K562 (cell line): ENCODE results near the gene PRSS48. TPM values are rescaled to one million over a fixed set of nuclear protein-coding genes. Genes with fewer than 3 reads are reported as not detected.

Source experiments
- ATAC-seq: fragments of 200-7000 bp; cut with Tn5 transposase; 3 replicates; pipeline ENCODE4 v1.9.1; 2020; ENCODE audit warnings: moderate library complexity
- BruUV-seq: library from RNA; stranded (reverse); fragments of 400-500 nt; replicated peaks from 2 replicates; lab custom pipeline; 2021; lab: Mats Ljungman, UMichigan
- CTCF ChIA-PET: fragments of 300-600 bp; formaldehyde crosslinking; extraction: SDS; loops from one replicate; lab custom pipeline; 2021; ENCODE audit warnings: low intra/inter-chr PET ratio; lab: Yijun Ruan, JAX
- POLR2A ChIA-PET: fragments of 300-600, 350-650 bp; sonication (Branson Sonifier 250); formaldehyde crosslinking; extraction: SDS; loops from one replicate; lab custom pipeline; 2021; ENCODE audit warnings: antibody characterized with exemption, inconsistent platforms; lab: Yijun Ruan, JAX
- DNase-seq, 4 experiments: peaks; one replicate each; pipeline versions ENCODE4 v3.0.0 to v3.0.0-alpha.2; 2011 to 2018; ENCODE audit warnings: low spot score in 3 of 4, mixed read lengths in 3 of 4; ENCODE audit errors: extremely low read depth in 1 of 4
- FAIRE-seq: peaks from 2 replicates; lab custom pipeline; 2011; peaks lifted over from hg19 to GRCh38; lab: Jason Lieb, UNC
- H2AFZ ChIP-seq: 2 replicates; pipeline ENCODE4 v1.6.0; 2011; ENCODE audit warnings: low read depth, low read length, control low read depth, inconsistent platforms
- H3K27ac ChIP-seq: fragments of 200-600 bp; 3 replicates; pipeline ENCODE4 v1.8.0; 2011; ENCODE audit warnings: low read depth, mild to moderate bottlenecking, control low read depth, inconsistent platforms, low read length, moderate library complexity, mixed read lengths; ENCODE audit errors: extremely low read depth
- H3K27me3 ChIP-seq, 2 experiments: fragments of 300-600 bp in 1 of 2; 2 replicates in 1 of 2; 3 replicates in 1 of 2; pipeline versions ENCODE4 v1.6.0 to v1.8.0; 2011; ENCODE audit warnings: inconsistent platforms in 2 of 2, low read length in 2 of 2, mild to moderate bottlenecking in 1 of 2, mixed read lengths in 1 of 2, moderate library complexity in 1 of 2; ENCODE audit not compliant: control insufficient read depth in 2 of 2, insufficient read depth in 2 of 2
- H3K36me3 ChIP-seq: fragments of 300-600 bp; 3 replicates; pipeline ENCODE4 v1.8.0; 2011; ENCODE audit warnings: mild to moderate bottlenecking, low read length, inconsistent platforms; ENCODE audit not compliant: control insufficient read depth, insufficient read depth
- H3K4me1 ChIP-seq, 2 experiments: fragments of 200-600 bp in 1 of 2; replicated peaks in 1 of 2; 2 replicates in 1 of 2; 3 replicates in 1 of 2; pipeline versions ENCODE4 v1.5.1 to v1.8.0; 2011; ENCODE audit warnings: inconsistent platforms in 2 of 2, low read length in 2 of 2, mild to moderate bottlenecking in 1 of 2, mixed read lengths in 1 of 2, moderate library complexity in 1 of 2; ENCODE audit not compliant: control insufficient read depth in 2 of 2, insufficient read depth in 2 of 2
- H3K4me2 ChIP-seq: 2 replicates; pipeline ENCODE4 v1.6.1; 2011; ENCODE audit warnings: low read length, control low read depth, inconsistent platforms, mixed read lengths; ENCODE audit not compliant: insufficient read depth
- H3K4me3 ChIP-seq: fragments of 200-600 bp; sonication (generic), shearing (Covaris generic); 2 replicates; pipeline ENCODE4 v1.5.1; 2016; ENCODE audit warnings: control low read depth, inconsistent platforms
- H3K79me2 ChIP-seq: fragments of 200-600 bp; 3 replicates; pipeline ENCODE4 v1.8.0; 2011; ENCODE audit warnings: low read length, inconsistent platforms; ENCODE audit not compliant: control insufficient read depth, insufficient read depth
- H3K9ac ChIP-seq, 2 experiments: 2 replicates each; pipeline versions ENCODE4 v1.6.0 to v1.6.1; 2011; ENCODE audit warnings: low read depth in 2 of 2, low read length in 2 of 2, control low read depth in 1 of 2, inconsistent platforms in 1 of 2, mild to moderate bottlenecking in 1 of 2, mixed read lengths in 1 of 2; ENCODE audit not compliant: insufficient read depth in 1 of 2
- H3K9me1 ChIP-seq: one replicate; pipeline ENCODE4 v1.6.0; 2011; ENCODE audit warnings: inconsistent platforms, mild to moderate bottlenecking, low read length, moderate library complexity; ENCODE audit not compliant: control insufficient read depth, insufficient read depth
- H3K9me3 ChIP-seq: replicated peaks from 2 replicates; pipeline ENCODE4 v1.5.1; 2011; ENCODE audit warnings: low read depth, low read length, inconsistent platforms; ENCODE audit not compliant: control insufficient read depth, insufficient read depth
- H4K20me1 ChIP-seq: replicated peaks from 2 replicates; pipeline ENCODE4 v1.6.1; 2011; ENCODE audit warnings: low read length, inconsistent platforms, mixed read lengths; ENCODE audit not compliant: control insufficient read depth, insufficient read depth
- CEBPG ChIP-seq, 3 experiments: fragments of 200-800 bp in 1 of 3; sonication (Bioruptor generic) in 1 of 3; sonication (generic) in 1 of 3; formaldehyde crosslinking in 1 of 3; IDR thresholded peaks in 2 of 3; conservative IDR thresholded peaks in 1 of 3; 2 replicates each; pipeline versions ENCODE4 v1.6.1 to v1.8.0; 2016 to 2022; ENCODE audit warnings: missing compliant biosample characterization in 2 of 3, missing genetic modification characterization in 2 of 3, mild to moderate bottlenecking in 1 of 3, missing genetic modification reagents in 1 of 3
- DACH1 ChIP-seq: fragments of 450-650 bp; IDR thresholded peaks from 2 replicates; pipeline ENCODE4 v1.6.1; 2018; ENCODE audit not compliant: partially characterized antibody
- U2AF1 ChIP-seq: fragments of 200-400 bp; formaldehyde crosslinking; optimal IDR thresholded peaks from 2 replicates; pipeline ENCODE3; 2017; ENCODE audit warnings: mild to moderate bottlenecking, low read depth, low read length, moderate library complexity
- WGBS: fragments of 100-300 bp; shearing (Covaris generic); methylation state at CpG from one replicate; pipeline ENCODE4 v1.1.6; 2016; ENCODE audit warnings: low coverage, mixed read lengths; ENCODE audit not compliant: insufficient coverage; ENCODE audit errors: missing lambda C conversion rate; 5-methylcytosine and 5-hydroxymethylcytosine counted together
- in situ Hi-C: fragments of 300-500 bp; cut with MboI; formaldehyde crosslinking; loops from 4 replicates; pipeline ENCODE4 v1.15.0; 2018; ENCODE audit warnings: inconsistent platforms, mixed read lengths
- intact Hi-C: fragments of 100-400 bp; cut with micrococcal nuclease; formaldehyde crosslinking; loops from 2 replicates; pipeline ENCODE4 v1.14.2; 2022
- polyA plus RNA-seq, 8 experiments: library from polyadenylated mRNA; depleted of rRNA in 4 of 8; stranded (reverse) in 5 of 8; unstranded in 3 of 8; fragments of >200 nt; fragmentation: Nextera tagmentation in 2 of 8; fragmentation: Illumina TruSeq in 1 of 8; extraction: Ambion mirVana in 2 of 8; extraction: Trizol in 1 of 8; gene quantifications; 2 replicates each; pipeline versions ENCODE4 v1.2.1 to v1.2.3, GENCODE V29; 2011 to 2014; ENCODE audit warnings: inconsistent platforms in 1 of 8, missing spikeins in 1 of 8
- total RNA-seq, 7 experiments: library from RNA; depleted of rRNA in 6 of 7; stranded (reverse); fragments of >200 nt in 6 of 7; fragmentation: Illumina TruSeq in 2 of 7; extraction: Trizol in 2 of 7; gene quantifications; 2 replicates each; pipeline versions ENCODE4 v1.2.1 to v1.2.3, GENCODE V29; 2011 to 2021; ENCODE audit warnings: low replicate concordance in 1 of 7
- TF ChIP-seq, protein P1 (sequence below): IDR thresholded peaks from 2 replicates; pipeline ENCODE4 v1.6.1; 2011; ENCODE audit not compliant: insufficient read length; ENCODE audit errors: extremely low read depth

PRSS48 gene
- total and polyA plus RNA-seq, 9 of the 15 experiments (the other 6 are each of a cell fraction or from before 2014, with no cell fraction given): not detected

DNA sequence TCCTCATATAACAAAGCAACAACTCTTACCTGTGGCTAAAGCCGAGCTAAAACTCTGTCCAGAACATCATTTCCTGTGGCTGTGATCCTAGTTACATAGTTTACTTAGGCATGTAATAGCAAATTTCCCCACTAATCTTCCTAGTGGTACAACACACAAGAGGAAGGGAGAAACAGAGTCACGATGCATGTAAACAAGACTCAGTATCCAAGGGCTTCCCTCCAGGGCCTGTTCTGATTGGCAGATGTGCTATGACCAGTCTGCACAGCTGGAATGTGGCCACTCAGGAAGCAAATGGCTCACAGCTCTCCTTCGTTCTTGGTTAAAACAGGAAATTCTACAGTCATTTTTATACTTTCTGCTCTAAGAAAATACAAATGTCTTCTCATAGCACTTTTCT lies 49.2 kb upstream of the PRSS48 start:
- no peaks in the 10 kb centered on the region for H3K36me3 ChIP-seq
- no peak overlapping the region for H3K4me3 ChIP-seq
- WGBS: 0% methylated on average over 3 of the region's 3 CpGs

DNA sequence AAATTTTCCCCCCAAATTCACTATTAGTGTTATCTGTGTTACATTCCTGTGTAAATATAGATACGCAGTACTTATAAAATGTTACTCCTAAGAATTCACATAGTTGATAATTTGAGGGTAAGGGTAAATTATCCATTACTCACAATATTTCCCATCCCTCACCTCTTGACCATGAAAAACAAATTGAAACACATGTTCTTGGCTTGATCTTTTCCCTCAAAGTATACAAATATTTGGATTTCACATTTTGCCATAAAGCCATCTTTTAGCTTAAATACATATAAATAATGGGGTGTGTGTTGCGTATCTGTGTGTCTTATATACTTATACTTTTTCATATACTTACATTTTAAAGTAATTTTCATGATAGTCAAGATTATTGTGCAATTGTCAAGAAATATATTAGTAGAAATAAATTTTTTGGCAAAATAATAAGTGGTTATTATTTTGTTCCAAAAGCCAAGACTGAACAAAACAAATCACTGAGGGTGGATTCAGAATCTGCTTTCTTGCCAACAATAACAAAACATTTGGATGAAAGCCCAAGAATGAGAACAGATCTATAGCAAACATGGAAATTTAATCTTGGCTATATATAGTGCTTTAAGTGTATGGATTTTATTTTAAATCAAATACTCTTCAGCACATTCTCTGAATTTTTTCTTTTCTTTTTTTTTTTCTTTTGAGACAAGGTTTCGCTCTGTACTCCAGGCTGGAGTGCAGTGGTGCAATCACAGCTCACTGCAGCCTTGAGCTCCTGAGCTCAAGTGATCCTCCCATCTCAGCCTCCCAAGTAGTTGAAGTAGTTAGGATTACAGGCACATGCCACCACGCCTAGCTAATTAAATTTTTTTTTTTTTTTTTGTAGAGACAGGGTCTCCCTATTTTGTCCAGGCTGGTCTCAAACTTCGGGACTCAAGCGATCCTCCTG lies 48.5 kb upstream of the PRSS48 start:
- H4K20me1 ChIP-seq: no peaks in the 10 kb centered on the region
- ChIA-PET POLR2A (no interaction called here), CTCF (no interaction called here)
- no TSS peak for BruUV-seq
- H3K9ac ChIP-seq: no peak overlapping the region
- H3K4me3 ChIP-seq: no peak overlapping the region
- ATAC-seq: no peak
- in situ Hi-C loops (no loop called here), intact Hi-C loops (no loop called here)
- H3K27me3 ChIP-seq: peaks cover 0 to 5% of the 10 kb centered on the region in 2 experiments; a peak in 1 of 5 replicates
- H3K4me2 ChIP-seq: no peak overlapping the region
- H3K4me1 ChIP-seq: no peaks in the 10 kb centered on the region
- FAIRE-seq: no peak
- H3K36me3 ChIP-seq: no peaks in the 10 kb centered on the region
- H3K9me3 ChIP-seq: no peaks in the 10 kb centered on the region
- no peaks in the 10 kb centered on the region for H3K79me2 ChIP-seq
- no peak for DNase-seq
- no peak overlapping the region for H2AFZ ChIP-seq
- no peak overlapping the region for H3K27ac ChIP-seq
- WGBS: 0% methylated on average over 6 of the region's 6 CpGs
- TF ChIP-seq CEBPG (CRISPR knock-in tag; IDR thresholded peaks at IDR 0.05): no peak
- TF ChIP-seq CEBPG (tag; conservative IDR thresholded peaks at IDR 0.05 in 1 of 2, IDR thresholded peaks at IDR 0.05 in 1 of 2): 0 out of 4 replicates have a peak, but pooled peaks of 1 of the 2 experiments have one; percentile 17
- TF ChIP-seq DACH1: no peak
- no peaks in the 10 kb centered on the region for H3K9me1 ChIP-seq

More for the DNA sequence above, 49.2 kb upstream of the PRSS48 start:
- H2AFZ ChIP-seq: no peak overlapping the region
- in situ Hi-C loops: no loop called here
- FAIRE-seq (no peak), ATAC-seq (no peak), DNase-seq (no peak)
- ChIA-PET CTCF (no interaction called here), POLR2A (interaction anchor here (0.8 kb wide), 1 partner anchor 15 kb away, joined by 3 read pairs; no protein-coding TSS in a partner anchor)
- no peaks in the 10 kb centered on the region for H3K79me2 ChIP-seq
- H3K27ac ChIP-seq: no peak overlapping the region
- H3K9me3 ChIP-seq: no peaks in the 10 kb centered on the region
- H3K9me1 ChIP-seq: no peaks in the 10 kb centered on the region
- H4K20me1 ChIP-seq: no peaks in the 10 kb centered on the region
- peaks cover 0 to 5% of the 10 kb centered on the region in 2 experiments; a peak in 1 of 5 replicates for H3K27me3 ChIP-seq
- no peaks in the 10 kb centered on the region for H3K4me1 ChIP-seq
- no peak overlapping the region for H3K4me2 ChIP-seq
- no peak overlapping the region for H3K9ac ChIP-seq
- no TSS peak for BruUV-seq
- no peak for TF ChIP-seq U2AF1
- TF ChIP-seq, protein P1, sequence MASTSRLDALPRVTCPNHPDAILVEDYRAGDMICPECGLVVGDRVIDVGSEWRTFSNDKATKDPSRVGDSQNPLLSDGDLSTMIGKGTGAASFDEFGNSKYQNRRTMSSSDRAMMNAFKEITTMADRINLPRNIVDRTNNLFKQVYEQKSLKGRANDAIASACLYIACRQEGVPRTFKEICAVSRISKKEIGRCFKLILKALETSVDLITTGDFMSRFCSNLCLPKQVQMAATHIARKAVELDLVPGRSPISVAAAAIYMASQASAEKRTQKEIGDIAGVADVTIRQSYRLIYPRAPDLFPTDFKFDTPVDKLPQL: no peak
- intact Hi-C loops: no loop called here
